ENCODE measurements around the gene MRFAP1.

MRFAP1 gene

DNA sequence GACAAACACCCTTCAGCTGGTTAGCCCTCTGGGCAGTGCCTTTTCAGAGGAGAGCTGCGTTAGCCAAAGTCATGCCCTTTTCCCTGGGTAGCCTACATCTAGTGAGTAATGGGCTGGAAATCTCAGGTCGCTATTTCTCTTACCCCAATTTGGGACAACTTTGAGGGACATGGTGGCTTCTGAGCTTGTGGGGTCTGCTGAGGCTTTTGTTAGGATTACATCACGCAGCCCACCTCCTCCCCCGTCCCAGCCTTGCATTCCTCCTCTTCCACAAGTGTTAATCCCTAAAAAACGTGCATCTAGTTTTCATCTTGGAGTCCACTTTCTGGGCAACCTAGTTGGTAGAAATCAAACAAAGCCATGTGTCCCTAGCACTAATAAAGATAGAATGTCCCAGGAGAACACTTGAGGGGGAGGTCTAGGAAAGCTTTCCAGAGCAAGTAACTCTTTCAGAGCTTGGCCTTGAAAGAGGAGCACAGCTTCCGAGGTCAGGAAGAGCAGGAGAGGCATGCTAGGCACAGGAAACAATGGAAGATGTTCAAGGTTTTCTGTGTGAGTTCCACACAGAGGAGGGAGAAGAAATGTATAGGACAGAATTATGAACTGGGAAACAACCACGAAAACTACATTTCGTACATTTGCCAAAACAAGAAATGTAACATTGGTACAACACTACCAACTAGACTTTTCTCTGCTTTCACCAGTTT is 2.8 kb downstream of the MRFAP1 start:
- no peak overlapping the region for H3K4me3 ChIP-seq (replicated peaks; ENCODE audit: insufficient read depth, low read length)
- H3K27me3 ChIP-seq (ENCODE audit: insufficient read depth, poor library complexity, severe bottlenecking): no peaks in the 10 kb centered on the region
- TF ChIP-seq GABPA (IDR thresholded peaks at IDR 0.05; ENCODE audit: low read depth) (no peak), SPI1 (IDR thresholded peaks at IDR 0.05; ENCODE audit: borderline replicate concordance, low read depth) (no peak), POLR2AphosphoS5 (IDR thresholded peaks at IDR 0.05; ENCODE audit: low read depth) (no peak; the same call in 1 of the 2 replicates)
- TF ChIP-seq, protein P1, sequence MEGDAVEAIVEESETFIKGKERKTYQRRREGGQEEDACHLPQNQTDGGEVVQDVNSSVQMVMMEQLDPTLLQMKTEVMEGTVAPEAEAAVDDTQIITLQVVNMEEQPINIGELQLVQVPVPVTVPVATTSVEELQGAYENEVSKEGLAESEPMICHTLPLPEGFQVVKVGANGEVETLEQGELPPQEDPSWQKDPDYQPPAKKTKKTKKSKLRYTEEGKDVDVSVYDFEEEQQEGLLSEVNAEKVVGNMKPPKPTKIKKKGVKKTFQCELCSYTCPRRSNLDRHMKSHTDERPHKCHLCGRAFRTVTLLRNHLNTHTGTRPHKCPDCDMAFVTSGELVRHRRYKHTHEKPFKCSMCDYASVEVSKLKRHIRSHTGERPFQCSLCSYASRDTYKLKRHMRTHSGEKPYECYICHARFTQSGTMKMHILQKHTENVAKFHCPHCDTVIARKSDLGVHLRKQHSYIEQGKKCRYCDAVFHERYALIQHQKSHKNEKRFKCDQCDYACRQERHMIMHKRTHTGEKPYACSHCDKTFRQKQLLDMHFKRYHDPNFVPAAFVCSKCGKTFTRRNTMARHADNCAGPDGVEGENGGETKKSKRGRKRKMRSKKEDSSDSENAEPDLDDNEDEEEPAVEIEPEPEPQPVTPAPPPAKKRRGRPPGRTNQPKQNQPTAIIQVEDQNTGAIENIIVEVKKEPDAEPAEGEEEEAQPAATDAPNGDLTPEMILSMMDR (IDR thresholded peaks at IDR 0.05; ENCODE audit: insufficient read depth, low read length): no peak
- TF ChIP-seq, protein P2, sequence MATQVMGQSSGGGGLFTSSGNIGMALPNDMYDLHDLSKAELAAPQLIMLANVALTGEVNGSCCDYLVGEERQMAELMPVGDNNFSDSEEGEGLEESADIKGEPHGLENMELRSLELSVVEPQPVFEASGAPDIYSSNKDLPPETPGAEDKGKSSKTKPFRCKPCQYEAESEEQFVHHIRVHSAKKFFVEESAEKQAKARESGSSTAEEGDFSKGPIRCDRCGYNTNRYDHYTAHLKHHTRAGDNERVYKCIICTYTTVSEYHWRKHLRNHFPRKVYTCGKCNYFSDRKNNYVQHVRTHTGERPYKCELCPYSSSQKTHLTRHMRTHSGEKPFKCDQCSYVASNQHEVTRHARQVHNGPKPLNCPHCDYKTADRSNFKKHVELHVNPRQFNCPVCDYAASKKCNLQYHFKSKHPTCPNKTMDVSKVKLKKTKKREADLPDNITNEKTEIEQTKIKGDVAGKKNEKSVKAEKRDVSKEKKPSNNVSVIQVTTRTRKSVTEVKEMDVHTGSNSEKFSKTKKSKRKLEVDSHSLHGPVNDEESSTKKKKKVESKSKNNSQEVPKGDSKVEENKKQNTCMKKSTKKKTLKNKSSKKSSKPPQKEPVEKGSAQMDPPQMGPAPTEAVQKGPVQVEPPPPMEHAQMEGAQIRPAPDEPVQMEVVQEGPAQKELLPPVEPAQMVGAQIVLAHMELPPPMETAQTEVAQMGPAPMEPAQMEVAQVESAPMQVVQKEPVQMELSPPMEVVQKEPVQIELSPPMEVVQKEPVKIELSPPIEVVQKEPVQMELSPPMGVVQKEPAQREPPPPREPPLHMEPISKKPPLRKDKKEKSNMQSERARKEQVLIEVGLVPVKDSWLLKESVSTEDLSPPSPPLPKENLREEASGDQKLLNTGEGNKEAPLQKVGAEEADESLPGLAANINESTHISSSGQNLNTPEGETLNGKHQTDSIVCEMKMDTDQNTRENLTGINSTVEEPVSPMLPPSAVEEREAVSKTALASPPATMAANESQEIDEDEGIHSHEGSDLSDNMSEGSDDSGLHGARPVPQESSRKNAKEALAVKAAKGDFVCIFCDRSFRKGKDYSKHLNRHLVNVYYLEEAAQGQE (IDR thresholded peaks at IDR 0.05; ENCODE audit: insufficient replicate concordance, low read depth): no peak
- H3K27ac ChIP-seq (replicated peaks): no peak overlapping the region
- no peak for DNase-seq (ENCODE audit: low read depth in 1 of 2, low spot score in 1 of 2)

DNA sequence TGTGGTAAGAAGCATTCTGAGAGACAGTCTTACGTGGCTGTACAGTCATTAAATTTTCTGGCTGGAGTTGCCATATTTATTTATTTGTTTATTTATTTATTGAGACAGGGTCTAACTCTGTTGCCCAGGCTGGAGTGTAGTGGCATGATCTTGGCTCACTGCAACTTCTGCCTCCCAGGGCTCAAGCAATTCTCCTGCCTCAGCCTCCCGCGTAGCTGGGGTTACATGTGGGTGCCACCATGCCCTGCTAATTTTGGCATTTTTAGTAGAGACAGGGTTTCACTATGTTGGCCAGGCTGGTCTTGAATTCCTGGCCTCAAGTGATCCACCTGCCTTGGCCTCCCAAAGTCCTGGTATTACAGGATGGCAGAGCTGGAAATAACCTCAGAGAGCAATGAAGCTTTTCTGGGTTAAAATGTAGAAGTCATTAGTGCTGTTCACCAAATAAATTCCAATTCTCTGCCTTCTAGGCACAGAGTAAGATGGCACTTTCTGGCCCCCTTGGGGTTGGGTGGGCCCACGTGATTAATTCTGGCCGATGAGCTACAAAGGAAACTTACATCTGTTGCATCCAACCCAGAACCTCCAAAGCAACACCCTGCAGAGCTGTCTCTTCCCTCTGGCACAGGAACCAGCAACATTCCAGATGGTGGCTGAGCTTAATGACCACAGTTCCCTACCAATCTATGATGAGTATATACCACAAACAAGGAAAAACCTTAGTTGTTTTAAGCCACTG is 4.5 kb downstream of the MRFAP1 start:
- Histone ChIP-seq H3K27ac (replicated peaks) (no peak overlapping the region), H3K27me3 (ENCODE audit: insufficient read depth, poor library complexity, severe bottlenecking) (no peaks in the 10 kb centered on the region), H3K4me3 (replicated peaks; ENCODE audit: insufficient read depth, low read length) (no peak overlapping the region)
- DNase-seq (ENCODE audit: low read depth in 1 of 2, low spot score in 1 of 2): no peak
- TF ChIP-seq, protein P2 (IDR thresholded peaks at IDR 0.05; ENCODE audit: insufficient replicate concordance, low read depth): no peak
- TF ChIP-seq, protein P1 (IDR thresholded peaks at IDR 0.05; ENCODE audit: insufficient read depth, low read length): no peak
- TF ChIP-seq SPI1 (IDR thresholded peaks at IDR 0.05; ENCODE audit: borderline replicate concordance, low read depth) (no peak), GABPA (IDR thresholded peaks at IDR 0.05; ENCODE audit: low read depth) (no peak), POLR2AphosphoS5 (IDR thresholded peaks at IDR 0.05; ENCODE audit: low read depth) (no peak)

DNA sequence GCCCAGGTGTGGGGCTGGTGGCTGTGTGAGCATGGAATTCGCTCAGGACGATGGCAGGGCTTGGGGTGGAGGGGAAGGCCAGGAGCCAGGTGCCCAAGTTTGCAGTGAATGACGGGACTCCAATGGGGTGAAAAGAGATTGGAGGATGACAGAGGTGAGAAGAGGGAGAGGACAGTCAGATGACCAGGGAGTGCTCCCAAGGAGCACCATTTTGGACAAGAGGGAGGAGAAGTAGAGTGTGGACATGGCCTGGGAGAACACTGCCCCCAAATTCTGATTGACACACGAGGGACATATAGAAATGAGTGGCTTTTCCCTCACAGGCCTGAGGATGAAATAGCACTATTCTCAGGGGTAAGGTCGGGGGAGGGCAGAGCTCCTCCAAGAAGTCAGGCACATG is 6.7 kb downstream of the MRFAP1 start:
- TF ChIP-seq SPI1 (IDR thresholded peaks at IDR 0.05; ENCODE audit: borderline replicate concordance, low read depth) (no peak), GABPA (IDR thresholded peaks at IDR 0.05; ENCODE audit: low read depth) (no peak), POLR2AphosphoS5 (IDR thresholded peaks at IDR 0.05; ENCODE audit: low read depth) (no peak)
- TF ChIP-seq, protein P1 (IDR thresholded peaks at IDR 0.05; ENCODE audit: insufficient read depth, low read length): no peak
- TF ChIP-seq, protein P2 (IDR thresholded peaks at IDR 0.05; ENCODE audit: insufficient replicate concordance, low read depth): no peak
- no peak for DNase-seq (ENCODE audit: low read depth in 1 of 2, low spot score in 1 of 2)
- Histone ChIP-seq H3K27me3 (ENCODE audit: insufficient read depth, poor library complexity, severe bottlenecking) (no peaks in the 10 kb centered on the region), H3K4me3 (replicated peaks; ENCODE audit: insufficient read depth, low read length) (no peak overlapping the region), H3K27ac (replicated peaks) (no peak overlapping the region)

Data from HL-60 (cell line).